Stimulated activated CD4-positive, alpha-beta T cell treated with anti-CD3 and anti-CD28 coated beads, TNF-alpha, amount 100 ng/mL, for 1 hour (primary cell): Measurements from ENCODE around the gene AGRP.
"Not testable (repeated sequence)": the region's sequence is repeated elsewhere in the genome, so short reads cannot be mapped to it uniquely, and the experiment has no call there.

Source experiments
- DNase-seq, 3 donors: peaks; one replicate each; pipeline ENCODE4 v3.0.0-alpha.2; 2020; ENCODE audit warnings: low read depth in 3 of 3, low spot score in 1 of 3

The AGRP gene

DNA sequence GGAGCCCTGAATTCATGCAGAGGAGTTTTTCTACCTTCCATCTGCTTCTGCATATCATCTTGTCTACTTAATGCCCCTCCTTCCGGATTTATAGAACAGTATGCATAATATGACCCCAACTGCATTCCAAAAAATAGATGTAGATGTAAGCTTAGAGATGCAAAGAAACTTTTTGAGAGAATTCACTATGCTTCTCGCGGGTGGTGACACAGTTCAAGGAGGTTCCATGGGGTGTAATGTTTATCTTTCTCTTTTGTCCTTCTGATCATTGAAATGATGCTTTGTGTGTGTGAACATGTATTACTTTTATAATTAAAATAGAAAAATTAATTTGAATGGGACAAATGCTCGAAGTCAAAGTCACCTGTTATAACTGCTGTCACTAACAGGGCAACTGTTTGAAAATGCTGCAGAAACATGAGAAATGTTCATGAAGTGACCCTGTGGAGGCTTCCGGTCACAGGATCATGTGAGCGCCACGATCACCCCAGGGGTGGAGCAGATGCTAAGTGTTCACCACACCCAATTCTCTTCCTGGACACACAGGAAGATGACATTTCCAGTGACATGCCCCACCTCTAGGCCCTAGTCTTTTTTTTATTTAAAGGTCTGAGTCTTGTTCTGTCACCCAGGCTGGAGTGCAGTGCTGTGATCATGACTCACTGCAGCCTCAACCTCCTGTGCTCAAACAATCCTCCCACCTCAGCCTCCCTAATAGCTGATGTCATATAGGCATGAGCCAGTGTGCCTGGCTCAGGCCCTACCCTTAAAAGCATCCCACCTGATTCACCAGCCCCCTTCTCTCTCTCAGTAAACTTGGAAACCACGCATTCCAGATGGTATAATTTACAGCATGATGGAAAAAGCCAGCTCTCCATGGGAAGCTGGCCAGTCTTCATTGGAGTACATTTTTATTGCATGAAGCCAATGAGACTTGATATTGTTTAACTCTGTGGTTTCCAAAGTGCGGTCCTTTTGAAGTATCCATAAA lies 21.0 kb upstream of the AGRP start:
- DNase-seq = no peak

DNA sequence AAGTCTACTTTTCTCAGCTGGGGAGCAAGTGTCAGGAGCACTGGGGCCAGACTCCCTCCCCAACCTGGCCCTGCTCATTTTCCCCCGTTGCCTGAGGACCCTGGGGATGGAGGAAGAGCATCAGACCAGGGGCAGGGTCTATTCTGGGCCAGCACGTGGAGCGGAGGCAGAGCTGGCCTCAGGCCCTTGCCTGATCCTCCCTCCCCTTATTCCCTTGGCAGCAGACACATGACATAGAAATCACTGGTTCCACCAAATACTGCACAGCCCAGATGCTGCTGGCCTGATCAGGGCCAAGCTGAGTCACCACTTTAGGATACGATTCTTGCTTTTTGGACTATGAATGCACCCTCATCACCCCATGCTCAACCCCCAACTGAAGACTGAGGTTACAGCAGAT lies 15.8 kb upstream of the AGRP start:
- no peak for DNase-seq

DNA sequence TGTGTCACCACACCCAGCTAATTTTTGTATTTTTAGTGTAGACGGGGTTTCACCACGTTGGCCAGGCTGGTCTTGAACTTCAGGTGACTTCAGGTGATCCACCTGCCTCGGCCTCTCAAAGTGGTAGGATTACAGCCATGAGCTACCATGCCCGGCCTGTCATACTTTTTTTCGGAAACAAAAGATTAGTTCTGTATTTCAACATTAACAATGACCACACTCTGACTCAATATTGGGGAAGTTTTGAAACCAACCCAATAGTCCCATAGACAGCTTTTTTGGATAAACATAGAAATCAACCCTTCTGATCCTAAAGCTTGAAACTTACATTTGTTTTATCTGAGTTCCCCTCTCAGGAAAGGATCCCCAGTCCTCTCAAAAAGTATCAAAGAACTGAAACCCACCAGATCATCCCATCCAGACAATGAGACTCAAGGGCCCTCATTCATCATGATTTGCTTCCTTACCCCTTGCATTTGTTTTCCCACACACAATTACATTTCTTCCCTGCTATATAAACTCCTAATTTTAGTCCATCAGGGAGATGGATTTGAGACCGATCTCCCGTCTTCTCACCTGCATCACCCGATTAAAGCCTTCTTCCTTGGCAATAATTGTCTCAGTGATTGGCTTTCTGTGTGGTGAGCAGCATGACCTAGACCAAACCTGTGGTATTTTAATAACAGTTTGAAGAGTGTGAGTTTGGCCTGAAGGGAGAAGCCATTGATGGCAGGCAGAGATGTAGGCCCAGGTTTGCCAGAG lies 7.2 kb upstream of the AGRP start:
- no peak for DNase-seq

DNA sequence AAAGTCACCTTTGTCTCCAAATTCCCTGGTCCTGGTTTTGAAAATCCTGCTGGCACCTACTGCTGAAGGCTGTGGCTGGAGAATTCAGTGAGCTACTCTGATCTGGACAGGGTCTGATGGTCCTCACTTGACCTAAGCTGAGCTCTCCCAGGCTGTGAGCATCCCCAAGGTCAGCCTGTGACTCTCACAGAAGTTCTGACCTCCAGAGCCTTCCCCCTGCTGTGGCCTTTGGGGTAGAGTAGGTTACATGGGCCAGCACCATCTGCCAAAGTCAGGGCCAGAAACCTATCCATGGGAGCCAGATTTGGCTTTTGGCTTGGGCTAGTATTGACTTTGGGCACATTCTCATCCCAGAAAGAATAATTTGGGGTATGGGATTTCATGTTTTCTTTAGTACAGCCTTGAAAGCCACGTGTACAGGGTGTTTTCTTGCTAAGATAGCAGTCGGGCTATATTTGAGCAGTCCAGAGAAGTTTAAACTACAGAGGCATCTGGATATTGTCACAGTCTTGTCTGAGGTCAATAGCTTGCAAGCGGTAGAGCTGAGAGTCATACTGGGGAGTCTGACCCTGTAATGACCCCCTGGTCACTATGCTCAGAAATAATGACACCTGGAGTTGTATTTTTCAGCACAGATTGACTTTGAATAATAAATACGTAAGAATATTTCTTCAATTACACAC lies 6.2 kb upstream of the AGRP start:
- no peak for DNase-seq

DNA sequence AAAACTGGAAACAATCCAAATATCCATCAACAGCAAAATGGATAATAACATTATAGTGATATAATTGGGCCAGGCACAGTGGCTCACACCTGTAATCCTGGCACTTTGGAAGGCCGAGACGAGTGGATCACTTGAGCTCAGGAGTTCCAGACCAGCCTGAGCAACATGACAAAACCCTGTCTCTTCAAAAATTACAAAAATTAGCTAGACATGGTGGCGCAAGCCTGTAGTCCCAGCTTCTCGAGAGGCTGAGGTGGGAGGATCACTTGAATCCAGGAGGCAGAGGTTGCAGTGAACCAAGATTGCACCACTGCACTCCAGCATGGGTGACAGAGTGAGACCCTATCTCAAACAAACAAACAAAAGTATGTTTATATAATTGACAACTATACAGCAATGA lies 4.2 kb upstream of the AGRP start:
- DNase-seq = not testable (repeated sequence)

DNA sequence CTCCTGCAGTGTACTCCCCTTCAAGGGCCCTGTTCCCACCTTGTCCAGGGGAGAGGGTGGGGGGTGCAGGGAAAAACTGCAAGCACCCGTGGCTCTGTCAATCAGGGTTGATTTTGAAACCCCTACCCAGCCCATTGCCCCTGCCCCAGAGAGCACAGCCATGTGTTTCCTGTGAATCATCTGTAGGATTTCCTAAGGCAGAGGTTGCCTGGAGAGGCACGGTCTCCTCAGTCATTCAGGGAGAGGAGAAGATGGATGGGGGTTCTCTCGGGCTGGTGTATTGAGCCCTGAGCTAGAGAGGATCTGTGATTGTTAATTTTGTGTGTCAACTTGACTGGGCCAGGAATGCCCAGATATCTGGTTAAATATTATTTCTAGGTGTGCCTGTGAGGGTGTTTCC lies 3.5 kb upstream of the AGRP start:
- DNase-seq = no peak

DNA sequence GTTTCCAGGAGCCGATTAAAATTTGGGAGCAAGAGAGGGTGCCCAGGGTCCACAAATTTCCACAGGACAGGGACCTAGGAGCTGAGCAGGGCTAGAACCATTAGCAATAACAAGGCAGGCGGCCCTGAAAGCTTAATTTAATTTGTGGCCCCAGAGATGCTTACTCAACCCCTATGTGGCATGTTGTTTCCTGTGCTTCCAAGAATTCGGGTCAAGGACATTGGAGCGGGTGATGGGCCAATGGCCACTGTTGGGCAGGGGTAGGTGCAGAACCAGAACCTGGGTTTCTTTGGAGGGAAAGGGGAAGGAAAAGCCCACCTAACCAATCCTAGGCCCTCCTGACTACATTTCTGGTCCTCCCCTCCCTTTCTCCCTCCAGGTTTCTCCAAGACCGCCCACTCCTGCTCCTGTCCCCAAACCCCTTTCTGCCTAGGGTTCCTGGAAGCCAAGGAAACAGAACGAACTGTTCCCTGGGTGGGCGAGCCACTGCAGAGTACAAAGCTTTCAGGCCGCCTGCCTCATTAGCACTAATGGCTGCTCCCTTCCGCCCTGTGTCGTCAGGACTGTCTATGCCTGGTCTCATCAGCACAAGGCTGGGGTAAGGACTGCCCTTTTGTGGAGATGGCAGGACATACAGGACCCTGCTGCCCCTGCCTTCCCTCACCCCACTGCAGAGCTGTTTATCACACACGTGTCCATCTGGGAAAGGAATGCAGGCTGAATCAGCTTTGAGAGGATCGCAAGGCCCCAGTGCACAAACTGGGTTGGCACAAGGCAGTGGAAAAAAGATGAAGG lies 581 bp upstream of the AGRP start:
- no peak for DNase-seq

DNA sequence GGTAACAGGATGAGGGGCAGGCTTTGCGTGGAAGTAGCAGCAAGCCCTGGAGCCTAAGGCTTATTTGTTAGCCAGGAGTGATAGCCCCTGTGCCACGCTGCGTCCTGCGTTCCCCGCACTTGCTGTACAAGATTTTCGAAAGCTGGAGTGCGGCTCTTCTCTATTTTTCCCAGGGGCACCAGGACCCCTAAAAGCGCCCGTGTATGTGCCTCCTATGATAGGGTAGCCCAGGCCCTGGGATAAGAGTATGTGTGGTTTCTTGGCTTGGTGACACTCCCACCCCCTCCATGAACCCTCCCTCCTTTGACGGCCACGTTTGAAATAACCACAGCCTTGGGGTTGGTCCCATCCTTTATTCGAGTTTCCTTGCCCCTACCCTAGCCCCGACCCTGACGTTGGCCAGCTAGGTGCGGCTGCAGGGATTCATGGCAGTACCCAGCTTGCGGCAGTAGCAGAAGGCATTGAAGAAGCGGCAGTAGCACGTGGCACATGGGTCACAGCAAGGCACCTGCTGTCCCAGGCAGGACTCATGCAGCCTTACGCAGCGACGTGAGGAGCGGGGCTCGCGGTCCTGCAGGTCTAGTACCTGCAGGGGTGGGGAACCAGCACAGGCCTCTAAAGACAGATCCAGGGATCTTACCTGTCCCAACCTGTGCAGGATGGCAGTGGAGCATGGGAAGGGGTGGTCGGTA lies 968 bp downstream of the AGRP start:
- DNase-seq = no peak

DNA sequence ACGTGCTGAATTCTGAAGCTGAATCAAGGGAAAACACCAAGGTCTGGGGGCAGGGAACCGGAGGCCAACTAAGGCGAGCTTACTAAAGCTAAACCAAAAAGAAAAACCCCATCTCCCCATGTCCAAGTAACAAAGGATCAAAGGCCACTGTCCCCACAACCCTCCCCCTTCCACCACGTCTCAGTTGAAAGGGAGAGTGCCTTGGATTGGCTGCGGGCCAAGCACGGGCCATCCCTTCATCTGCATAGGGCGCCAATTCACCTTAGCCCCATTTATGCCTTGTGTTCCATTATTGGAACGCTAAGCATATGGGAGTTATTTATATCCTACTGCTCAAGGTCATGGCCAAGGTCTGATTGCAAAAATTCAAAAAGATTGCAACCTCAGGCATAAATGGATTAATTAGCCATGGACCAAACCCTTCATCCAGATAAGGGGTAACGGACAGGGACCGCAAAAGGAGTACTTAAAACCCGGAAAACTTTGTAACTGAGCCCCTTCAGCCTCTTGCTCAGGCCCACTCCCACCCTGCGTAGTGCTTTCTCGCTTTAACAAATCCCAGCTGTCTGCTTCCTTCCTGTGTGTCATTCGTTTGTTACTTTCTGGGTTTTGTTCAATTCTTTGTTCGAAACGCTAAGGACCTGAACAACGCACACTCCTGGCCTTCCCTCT lies 1.6 kb downstream of the AGRP start:
- DNase-seq = peak in 1 of 3 donors; percentile 31

DNA sequence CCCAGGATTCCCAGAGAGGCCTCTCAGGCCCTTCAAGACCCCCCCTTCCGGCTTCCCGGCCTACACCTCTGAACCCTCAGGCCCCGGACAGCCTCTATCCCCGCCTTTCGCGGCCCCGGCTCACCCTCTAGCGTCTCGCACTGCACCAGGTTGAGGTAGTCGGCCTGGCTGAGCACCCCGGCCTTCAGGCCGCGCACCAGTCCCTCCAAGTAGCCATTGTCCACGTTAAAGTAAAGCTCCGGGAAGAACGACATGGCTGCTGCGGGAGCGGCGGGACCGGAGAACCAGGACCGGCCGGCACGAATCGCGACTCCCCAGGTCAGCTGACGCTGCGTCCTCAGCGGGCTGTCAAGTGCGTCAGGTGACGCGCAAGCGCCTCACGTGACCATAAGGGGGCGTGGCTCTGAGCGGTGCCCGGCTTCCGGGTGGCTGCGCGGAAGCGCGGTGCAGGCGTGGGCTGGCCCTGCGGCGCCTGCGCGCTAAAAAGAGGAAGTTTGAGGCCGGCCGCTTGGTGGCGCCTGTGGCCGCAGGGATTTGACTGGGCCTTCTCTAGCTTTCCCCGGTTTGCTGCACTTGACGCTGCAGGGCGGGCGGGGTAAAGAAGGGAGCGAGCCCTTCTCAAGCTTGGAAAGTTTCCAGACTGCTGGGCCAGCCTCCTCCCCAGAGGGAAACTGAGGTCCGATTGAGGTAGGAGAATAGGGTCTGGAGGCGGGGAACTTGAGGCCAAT lies 2.4 kb downstream of the AGRP start, which contains the start of gene ATP6V0D1:
Gene ATP6V0D1 (minus strand): TSS at position 325 of the 728 bp plus-strand sequence. CDS start 71 bp downstream, at position 254.
- peak; percentile 94 to 98 (median 96) for DNase-seq

DNA sequence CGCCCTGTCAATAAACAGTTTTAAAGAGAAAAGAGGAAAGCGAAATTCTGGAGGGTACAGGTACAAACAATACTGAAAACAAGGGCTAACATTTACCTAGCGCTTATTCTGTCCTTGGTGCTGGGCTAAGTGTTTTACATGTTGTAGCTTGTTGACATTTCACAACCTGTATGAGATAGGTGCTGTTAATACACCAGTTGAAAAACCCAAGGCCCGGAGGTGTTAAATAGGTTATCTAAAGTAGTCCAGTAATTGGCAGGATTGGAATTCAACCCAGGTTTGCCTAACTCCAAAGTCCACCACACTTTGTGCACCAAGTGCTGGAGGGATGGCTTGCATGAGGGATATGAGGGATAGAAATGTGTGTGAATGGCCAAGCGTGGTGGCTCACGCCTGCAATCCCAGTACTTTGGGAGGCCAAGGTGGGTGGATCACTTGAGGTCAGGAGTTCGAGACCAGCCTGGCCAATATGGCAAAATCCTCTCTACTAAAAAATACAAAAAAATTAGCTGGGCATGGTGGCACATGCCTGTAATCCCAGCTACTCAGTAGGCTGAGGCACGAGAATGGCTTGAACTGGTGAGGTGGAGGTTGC lies 5.3 kb downstream of the AGRP start:
- no peak for DNase-seq

DNA sequence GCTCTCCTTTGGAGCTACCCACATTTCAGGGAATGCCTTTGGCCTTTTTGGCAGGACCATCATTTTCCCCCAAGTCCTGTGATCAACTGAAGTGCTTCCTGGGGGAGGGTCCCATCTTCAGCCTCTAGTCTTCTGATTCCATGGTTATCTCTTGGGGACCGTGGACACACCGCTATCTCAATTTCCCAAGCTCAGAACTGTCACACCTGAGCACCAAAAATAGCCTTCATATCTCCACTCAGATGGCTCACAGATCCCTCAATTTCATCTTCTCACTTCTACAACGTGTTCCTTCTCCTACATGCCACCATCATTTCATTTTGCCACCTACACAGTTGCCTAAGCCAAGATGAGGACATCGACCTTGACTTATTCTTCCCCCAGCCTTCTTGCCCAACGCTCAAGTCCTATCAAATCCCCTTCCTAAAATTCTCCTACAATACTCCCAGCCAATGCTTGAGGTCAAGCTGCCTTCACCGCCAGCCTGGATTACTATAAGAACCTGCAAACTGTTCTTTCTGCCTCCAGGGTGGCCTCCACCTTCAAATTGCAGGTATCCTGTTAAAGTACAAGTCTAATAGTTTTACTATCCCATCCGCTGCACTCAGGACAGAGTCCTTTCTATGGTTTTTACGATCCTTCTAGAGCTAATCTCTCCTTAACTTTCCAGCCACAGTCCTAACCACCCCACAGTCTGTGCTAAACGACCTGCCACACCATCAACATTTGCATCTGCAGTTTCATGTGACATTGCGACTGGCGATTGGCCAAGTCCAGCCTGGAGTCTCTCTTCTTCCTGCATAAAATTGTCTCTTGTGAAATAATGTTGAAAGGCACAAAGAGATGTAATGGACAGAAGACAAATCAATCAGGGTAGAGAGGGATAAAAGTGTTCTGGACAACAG lies 8.5 kb downstream of the AGRP start:
- no peak for DNase-seq

DNA sequence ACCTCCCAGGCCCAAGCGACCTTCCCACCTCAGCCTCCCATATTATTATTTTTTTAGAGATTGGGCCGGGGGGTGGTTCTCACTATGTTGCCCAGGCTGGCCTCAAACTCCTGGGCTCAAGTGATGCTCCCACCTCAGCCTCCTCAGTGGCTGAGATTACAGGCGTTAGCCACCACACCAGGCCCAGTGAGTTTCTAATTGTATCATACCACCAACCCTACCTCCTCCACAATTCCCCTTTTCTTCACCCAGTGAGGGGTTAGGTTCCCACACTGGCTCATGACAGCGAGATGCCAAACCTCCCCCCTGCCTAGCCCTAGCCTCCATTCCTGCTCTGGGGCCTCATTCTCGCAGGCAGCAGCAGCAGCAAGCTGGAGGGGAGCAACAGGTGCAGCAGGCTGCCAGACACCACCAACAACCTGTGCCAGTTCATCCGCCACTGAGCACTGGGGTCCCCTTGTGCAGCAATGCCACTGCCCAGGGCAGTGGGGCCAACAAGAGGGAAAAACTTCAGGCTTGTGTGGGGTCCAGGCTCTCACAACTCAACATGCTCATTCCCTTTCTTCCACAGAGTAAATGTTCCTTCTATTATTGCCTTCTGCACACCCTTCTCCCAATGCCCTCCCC lies 11.5 kb downstream of the AGRP start:
- DNase-seq = no peak

DNA sequence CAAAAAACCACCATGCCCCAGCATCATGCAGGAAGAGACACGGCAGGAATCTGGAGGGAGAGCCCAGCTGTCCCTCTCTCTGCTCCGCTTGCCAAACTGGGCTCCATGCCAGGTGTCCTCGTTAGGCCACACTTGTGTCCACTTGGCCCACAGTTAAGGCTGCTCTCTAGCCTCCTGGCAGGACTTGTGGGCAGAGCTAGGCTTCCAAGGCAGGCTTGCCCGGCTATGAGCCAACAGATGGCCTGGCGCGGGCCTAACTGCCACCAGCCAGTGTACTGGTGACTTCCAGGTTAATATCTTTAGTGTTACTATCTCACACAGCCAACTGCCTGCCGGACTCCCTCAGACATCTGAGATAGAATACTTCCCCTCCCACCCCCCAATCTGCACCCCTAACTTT lies 13.0 kb downstream of the AGRP start:
- no peak for DNase-seq

DNA sequence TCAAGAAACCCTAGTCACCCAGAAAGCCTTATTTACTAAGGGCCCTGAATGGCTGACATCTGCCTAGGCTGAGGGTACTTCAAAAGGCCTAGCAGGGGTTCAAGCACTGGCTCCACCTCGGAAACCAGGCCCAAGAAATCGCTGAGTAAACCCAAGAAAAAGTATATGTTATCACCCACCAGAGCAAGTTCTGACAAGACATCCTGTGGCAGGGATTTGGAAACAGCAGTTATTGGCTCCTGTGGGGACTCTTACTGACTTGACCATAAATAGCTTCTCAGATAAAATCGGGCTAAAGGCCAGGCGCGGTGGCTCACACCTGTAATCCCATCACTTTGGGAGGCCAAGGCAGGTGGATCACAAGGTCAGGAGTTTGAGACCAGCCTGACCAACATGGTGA lies 14.6 kb downstream of the AGRP start:
- DNase-seq = no peak

DNA sequence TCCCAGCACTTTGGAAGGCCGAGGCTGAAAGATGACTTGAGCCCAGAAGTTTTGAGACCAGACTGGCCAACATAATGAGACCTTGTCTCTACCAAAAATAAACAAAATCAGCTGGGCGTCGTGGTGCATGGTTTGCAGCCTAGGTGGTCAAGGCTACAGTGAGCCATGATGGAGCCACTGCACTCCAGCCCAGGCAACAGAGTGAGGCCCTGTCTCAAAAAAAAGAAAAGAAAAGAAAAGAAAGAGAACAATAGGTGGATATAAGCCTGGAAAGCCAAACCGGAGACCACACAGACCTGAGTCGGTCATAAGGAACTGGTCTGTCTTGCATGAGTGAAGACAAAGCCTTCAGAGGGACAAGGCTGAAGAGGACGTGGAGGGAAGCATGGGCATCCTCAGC lies 16.8 kb downstream of the AGRP start:
- no peak for DNase-seq

DNA sequence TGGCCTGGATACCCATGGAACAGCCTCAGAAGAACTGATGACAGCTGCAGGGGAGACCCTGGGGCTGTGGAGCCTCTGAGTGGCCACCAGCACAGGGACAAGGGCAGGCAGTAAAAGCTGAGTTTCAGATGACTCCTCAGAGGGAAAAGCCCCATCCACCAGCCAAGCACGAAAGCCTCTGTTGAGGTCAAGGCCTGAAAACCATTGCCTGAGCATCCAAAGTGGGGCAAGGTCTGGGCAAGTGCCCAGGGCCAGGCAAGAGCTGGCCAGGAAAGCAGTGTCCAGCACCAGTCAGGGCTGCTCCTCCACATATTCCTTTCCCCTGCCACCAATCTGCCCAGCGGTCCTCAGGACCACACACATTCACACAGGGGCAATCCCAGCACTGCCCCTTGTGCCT lies 18.8 kb downstream of the AGRP start:
- no peak for DNase-seq
